ENCODE measurements around the gene NPBWR2. TPM values are rescaled to one million over a fixed set of nuclear protein-coding genes. Genes with fewer than 3 reads are reported as not detected.

The NPBWR2 gene
- total and polyA plus RNA-seq, 9 of the 15 experiments (the other 6 are each of a cell fraction or from before 2014, with no cell fraction given) = not detected

GRCh38 chr20:64105846-64106434 lies 1.4 kb downstream of the NPBWR2 start:
- intact Hi-C loops (cut with micrococcal nuclease) = no loop called here
- Histone ChIP-seq H3K27ac (ENCODE audit: extremely low read depth, low read depth, low read length) (no peak overlapping the region), H3K9ac (ENCODE audit: insufficient read depth in 1 of 2, low read depth in 2 of 2, low read length in 2 of 2) (peak overlapping the region in 1 of 2 experiments; percentile 64; a peak in 2 of 4 replicates), H3K79me2 (ENCODE audit: control insufficient read depth, insufficient read depth, low read length) (no peaks in the 10 kb centered on the region), H3K4me1 (replicated peaks in 1 of 2; ENCODE audit: control insufficient read depth in 2 of 2, insufficient read depth in 2 of 2, low read length in 2 of 2) (peaks cover 0 to 54% of the 10 kb centered on the region in 2 experiments; a peak in 4 of 5 replicates), H3K9me1 (ENCODE audit: control insufficient read depth, insufficient read depth, low read length) (peaks cover 2% of the 10 kb centered on the region), H2AFZ (ENCODE audit: low read depth, low read length) (no peak overlapping the region), H3K4me2 (ENCODE audit: insufficient read depth, low read length) (no peak overlapping the region), H3K36me3 (ENCODE audit: control insufficient read depth, insufficient read depth, low read length) (no peaks in the 10 kb centered on the region), H4K20me1 (replicated peaks; ENCODE audit: control insufficient read depth, insufficient read depth, low read length) (peaks cover 20% of the 10 kb centered on the region), H3K9me3 (replicated peaks; ENCODE audit: control insufficient read depth, insufficient read depth, low read depth, low read length) (no peaks in the 10 kb centered on the region), H3K4me3 (no peak overlapping the region), H3K27me3 (ENCODE audit: control insufficient read depth in 2 of 2, insufficient read depth in 2 of 2, low read length in 2 of 2) (peaks cover 49 to 84% of the 10 kb centered on the region in 2 experiments)
- TF ChIP-seq ZNF707 (CRISPR knock-in tag; conservative IDR thresholded peaks at IDR 0.05) (no peak), FOXK2 (conservative IDR thresholded peaks at IDR 0.05 in 1 of 2, IDR thresholded peaks at IDR 0.05 in 1 of 2; ENCODE audit: low read depth in 2 of 2) (no peak), HNRNPLL (IDR thresholded peaks at IDR 0.05; ENCODE audit: low read depth, low read length, poor library complexity, severe bottlenecking) (peak; percentile 30), FOXA1 (IDR thresholded peaks at IDR 0.05; ENCODE audit: borderline replicate concordance) (no peak), USF1 (CRISPR knock-in tag; IDR thresholded peaks at IDR 0.05) (no peak), SRSF9 (IDR thresholded peaks at IDR 0.05; ENCODE audit: borderline replicate concordance, low read depth, low read length) (no peak), ZBTB8A (IDR thresholded peaks at IDR 0.05; ENCODE audit: partially characterized antibody) (no peak), PBX2 (CRISPR knock-in tag; IDR thresholded peaks at IDR 0.05; ENCODE audit: low read depth) (no peak), PBX2 (tag; conservative IDR thresholded peaks at IDR 0.05; ENCODE audit: low read depth) (no peak), PRPF4 (IDR thresholded peaks at IDR 0.05; ENCODE audit: insufficient read depth, low read depth, low read length, poor library complexity, severe bottlenecking) (no peak), NRF1 (conservative IDR thresholded peaks at IDR 0.05 in 1 of 2, IDR thresholded peaks at IDR 0.05 in 1 of 2) (peak; percentile 45 to 62; a peak in 3 of 4 replicates)
- 9% methylated on average over 30 of the region's 39 CpGs for WGBS (ENCODE audit: insufficient coverage, low coverage, missing lambda C conversion rate)
- in situ Hi-C loops (cut with MboI) = no loop called here
- ChIA-PET POLR2A (interaction anchor here (1.2 kb wide), 1 partner anchor 11 kb away, joined by 3 read pairs; no protein-coding TSS in a partner anchor), CTCF (ENCODE audit: low intra/inter-chr PET ratio) (no interaction called here)
- ATAC-seq = no peak
- no peak for FAIRE-seq
- no TSS peak for BruUV-seq (replicated peaks)
- no peak for DNase-seq (ENCODE audit: extremely low read depth in 1 of 4, low spot score in 3 of 4)
